IPS-18a (cell line): ENCODE data around the gene BLOC1S1.

Source experiments
- H3K27ac ChIP-seq: one replicate; pipeline ENCODE4 v1.5.1; 2013; ENCODE audit warnings: low read length
- H3K27me3 ChIP-seq: one replicate; pipeline ENCODE4 v1.6.1; 2013; ENCODE audit warnings: mild to moderate bottlenecking, low read length; ENCODE audit not compliant: control insufficient read depth, insufficient read depth
- H3K36me3 ChIP-seq: one replicate; pipeline ENCODE4 v1.6.1; 2013; ENCODE audit warnings: low read depth, low read length; ENCODE audit not compliant: control insufficient read depth
- H3K4me1 ChIP-seq: one replicate; pipeline ENCODE4 v1.6.1; 2013; ENCODE audit warnings: low read depth, low read length; ENCODE audit not compliant: control insufficient read depth
- H3K4me3 ChIP-seq: one replicate; pipeline ENCODE4 v1.5.1; 2013; ENCODE audit warnings: low read length
- H3K9ac ChIP-seq: one replicate; pipeline ENCODE4 v1.6.1; 2013; ENCODE audit warnings: mild to moderate bottlenecking, low read length, moderate library complexity
- H3K9me3 ChIP-seq: one replicate; pipeline ENCODE4 v1.6.1; 2013; ENCODE audit warnings: low read depth, low read length; ENCODE audit not compliant: control insufficient read depth

BLOC1S1 gene

DNA sequence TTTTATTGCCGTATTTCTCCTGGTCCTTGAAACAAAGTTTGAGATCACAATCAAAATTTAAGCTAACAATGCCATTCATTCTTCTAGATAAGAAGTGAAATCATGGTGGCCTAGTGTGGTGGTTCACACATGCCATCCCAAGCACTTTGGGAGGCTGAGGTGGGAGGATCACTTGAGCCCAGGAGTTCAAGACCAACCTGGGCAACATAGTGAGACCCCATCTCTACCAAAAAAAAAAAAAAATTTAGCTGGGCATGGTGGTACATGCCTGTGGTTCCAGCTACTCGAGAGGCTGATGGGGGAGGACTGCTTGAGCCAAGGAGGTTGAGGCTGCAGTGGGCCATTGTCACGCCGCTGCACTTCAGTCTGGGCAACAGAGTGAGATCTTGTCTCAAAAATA lies 51.3 kb downstream of the BLOC1S1 start:
- Histone ChIP-seq H3K9ac (no peak overlapping the region), H3K4me1 (no peaks in the 10 kb centered on the region), H3K4me3 (no peak overlapping the region), H3K9me3 (no peaks in the 10 kb centered on the region), H3K36me3 (peaks cover 30% of the 10 kb centered on the region), H3K27me3 (no peaks in the 10 kb centered on the region), H3K27ac (no peak overlapping the region)
